GM04503 (cell line): ENCODE results near the gene GOLGA8S.
"Not testable (repeated sequence)": the region's sequence is repeated elsewhere in the genome, so short reads cannot be mapped to it uniquely, and the experiment has no call there.

Experiments used
- DNase-seq: peaks from one replicate; pipeline ENCODE4 v3.0.0-alpha.2; 2012; ENCODE audit warnings: low read depth

The GOLGA8S gene

GRCh38 chr15:23397779-23398178 lies 43.2 kb downstream of the GOLGA8S start:
- no peak for DNase-seq

DNA sequence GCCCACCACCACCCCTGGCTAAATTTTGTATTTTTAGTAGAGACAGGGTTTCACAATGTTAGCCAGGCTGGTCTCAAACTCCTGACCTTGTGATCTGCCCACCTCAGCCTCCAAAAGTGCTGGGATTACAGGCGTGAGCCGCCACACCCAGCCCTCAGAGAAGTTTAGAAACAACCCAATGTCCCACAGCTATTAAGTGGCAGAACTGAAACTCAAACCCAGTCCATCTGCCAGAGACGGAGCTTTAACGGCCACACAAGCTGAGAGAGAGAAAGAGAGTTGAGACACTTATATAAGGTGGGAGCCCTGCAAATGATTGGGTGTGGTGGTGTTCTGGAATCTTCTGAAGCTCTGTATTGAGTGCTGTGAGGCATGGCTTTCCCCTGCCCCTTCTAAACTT lies 43.8 kb downstream of the GOLGA8S start:
- not testable (repeated sequence) for DNase-seq

GRCh38 chr15:23399207-23399606 lies 44.7 kb downstream of the GOLGA8S start:
- DNase-seq: not testable (repeated sequence)

DNA sequence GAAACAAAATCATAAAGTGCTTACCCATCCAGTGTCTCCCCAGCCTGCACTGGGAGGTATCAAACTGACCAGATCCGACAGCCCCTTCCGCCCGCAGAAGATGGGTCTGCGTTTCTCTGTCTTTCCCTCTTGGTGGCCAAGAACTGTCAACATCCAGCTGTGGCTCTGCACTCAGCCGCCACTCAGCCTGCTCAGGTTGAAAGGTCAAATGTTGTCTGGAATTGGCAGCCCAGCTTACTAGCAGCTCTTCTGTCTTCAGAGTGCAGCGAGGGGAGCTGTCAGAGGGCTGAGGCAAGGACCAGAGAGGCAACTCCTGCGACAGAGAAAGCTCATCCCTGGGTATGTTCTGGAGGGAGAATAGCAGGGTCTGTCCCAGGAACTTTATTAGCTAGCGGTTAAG lies 47.1 kb downstream of the GOLGA8S start:
- DNase-seq: no peak

DNA sequence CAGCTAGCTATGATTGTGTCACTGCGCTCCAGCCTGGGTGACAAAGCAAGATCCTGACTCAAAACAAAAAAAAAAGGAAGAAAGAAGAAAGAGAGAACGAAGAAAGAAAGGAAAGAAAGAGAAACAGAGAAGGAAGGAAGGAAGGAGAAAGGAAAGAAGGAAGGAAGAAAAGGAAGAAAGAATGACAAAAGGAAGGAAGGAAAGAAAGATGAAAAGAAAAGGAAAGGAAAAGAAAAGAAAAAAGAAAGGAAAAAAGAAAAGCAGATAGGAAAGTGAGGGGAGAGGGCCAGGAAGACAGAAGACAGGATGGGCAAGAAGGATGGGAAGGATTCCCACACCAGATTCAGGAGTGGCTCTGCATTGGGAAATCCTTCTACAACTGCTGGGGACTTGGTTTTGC lies 47.6 kb downstream of the GOLGA8S start:
- no peak for DNase-seq

- DNase-seq: no peak
Observed at GRCh38 chr15:23402544-23402943, 48.0 kb downstream of the GOLGA8S start.

DNA sequence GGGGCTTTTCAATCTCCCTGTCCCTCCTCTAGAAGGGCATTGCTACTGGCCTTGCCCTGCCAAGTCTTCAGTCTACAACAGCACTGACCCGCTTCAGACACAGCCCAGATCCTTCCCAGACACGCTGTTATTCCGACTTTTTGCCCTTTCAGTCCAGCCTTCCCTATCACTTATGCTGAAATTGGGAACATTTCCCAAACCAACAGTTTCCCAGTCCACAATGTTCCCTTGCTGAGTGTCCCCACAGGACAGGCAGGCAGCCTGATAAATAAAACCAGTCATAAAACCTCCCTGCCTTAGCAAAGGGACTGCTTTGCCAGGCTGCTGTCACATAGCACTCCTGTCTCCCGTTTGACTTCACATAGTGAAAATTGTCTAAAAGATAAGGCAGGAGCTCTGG lies 49.0 kb downstream of the GOLGA8S start:
- no peak for DNase-seq

- DNase-seq: no peak
Observed at GRCh38 chr15:23411841-23412240, 57.3 kb downstream of the GOLGA8S start.

- DNase-seq: not testable (repeated sequence)
Observed at GRCh38 chr15:23412881-23413600, 58.5 kb downstream of the GOLGA8S start.
